HS-27A (cell line): ENCODE results near the gene FAM90A26.
"Not testable (repeated sequence)": the region's sequence is repeated elsewhere in the genome, so short reads cannot be mapped to it uniquely, and the experiment has no call there.

ENCODE experiments used
- DNase-seq: peaks from one replicate; pipeline ENCODE4 v3.0.0-alpha.2; 2012; ENCODE audit warnings: low read depth, missing footprints

Gene FAM90A26

GRCh38 chr4:9169791-9170459 lies at the start of gene FAM90A26:
Gene FAM90A26, plus strand, starts transcription at chr4:9170409. Its CDS starts 2,764 bp downstream, at chr4:9173173.
- DNase-seq, result not testable (repeated sequence)

DNA sequence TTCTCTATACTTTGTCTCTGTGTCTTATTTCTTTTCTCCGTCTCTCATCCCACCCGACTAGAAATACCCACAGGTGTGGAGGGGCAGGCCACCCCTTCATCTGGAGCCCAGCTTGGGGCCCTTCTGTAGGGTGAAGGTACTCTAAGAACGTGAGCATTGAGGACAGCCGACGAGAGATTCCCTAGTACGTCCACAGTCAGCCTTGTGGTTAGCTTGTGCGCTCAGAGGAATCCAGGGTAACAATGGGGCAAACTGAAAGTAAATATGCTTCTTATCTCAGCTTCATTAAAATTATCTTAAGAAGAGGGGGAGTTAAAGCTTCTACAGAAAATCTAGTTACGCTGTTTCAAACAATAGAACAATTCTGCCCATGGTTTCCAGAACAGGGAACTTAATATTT lies 47.5 kb upstream of the FAM90A26 start:
- not testable (repeated sequence) for DNase-seq

DNA sequence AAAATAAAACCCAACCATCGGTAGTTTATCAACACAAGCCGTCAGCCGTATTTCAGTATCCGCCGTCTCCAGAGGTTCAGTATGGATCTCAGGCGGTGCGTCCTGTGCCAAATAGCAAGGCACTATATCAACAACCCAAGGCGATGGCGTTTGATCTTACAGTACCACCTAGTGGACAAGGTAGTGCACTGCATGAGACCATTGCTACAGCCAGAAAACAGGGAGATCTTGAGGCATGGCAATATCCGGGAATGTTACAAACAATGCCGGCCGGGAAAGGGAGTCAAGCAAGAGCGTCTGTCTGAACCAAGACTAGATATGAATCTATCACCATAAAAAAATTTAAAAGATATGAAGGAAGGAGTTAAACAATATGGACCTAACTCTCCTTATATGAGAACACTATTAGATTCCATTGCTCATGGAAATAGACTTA lies 46.6 kb upstream of the FAM90A26 start:
- DNase-seq, result not testable (repeated sequence)

GRCh38 chr4:9125601-9126161 lies 44.5 kb upstream of the FAM90A26 start:
- not testable (repeated sequence) for DNase-seq

GRCh38 chr4:9131420-9131819 lies 38.8 kb upstream of the FAM90A26 start:
- DNase-seq, result not testable (repeated sequence)

- DNase-seq, result not testable (repeated sequence)
These were observed 37.4 kb upstream of the FAM90A26 start for GRCh38 chr4:9132849-9133248.

DNA sequence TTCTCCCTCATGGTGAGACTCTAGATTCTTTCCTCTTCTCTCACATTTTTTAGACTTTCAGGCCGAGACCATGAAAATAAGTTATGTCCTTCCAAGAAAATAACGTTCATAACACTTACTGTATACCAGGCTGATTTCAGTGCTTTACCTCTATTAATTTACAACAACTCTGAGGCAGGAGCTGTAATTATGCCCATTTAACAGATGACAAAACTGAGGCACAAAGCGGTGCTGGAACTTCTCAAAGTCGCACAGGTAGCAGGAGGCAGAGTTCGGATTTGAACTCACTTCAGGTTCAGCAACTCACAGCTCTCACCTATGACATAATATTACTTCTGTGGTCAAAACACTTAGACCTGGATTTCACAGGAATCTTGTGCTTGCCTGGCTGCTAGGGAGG lies 36.2 kb upstream of the FAM90A26 start:
- not testable (repeated sequence) for DNase-seq

DNA sequence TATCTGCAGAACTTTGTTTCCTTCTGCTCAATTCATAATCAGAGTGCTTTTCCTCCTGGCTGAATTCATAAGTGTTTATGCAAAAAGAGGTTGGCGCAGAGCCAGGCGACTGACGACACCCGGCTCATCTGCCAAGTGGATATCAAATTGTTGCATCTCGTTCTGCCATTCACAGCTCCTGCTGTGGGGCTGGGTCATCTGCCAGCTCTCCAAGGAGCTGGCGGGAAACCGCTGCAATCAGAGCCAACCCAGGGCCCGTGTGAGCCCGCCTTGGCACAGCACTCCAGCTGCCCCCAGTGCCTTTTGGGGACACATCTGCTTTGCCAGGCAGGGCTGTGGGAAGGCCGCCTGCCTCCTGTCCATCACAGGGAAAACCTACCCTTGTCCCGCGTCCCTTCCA lies 35.7 kb upstream of the FAM90A26 start:
- DNase-seq, result not testable (repeated sequence)

- DNase-seq, result not testable (repeated sequence)
These were observed 29.2 kb upstream of the FAM90A26 start for GRCh38 chr4:9141050-9141449.

GRCh38 chr4:9142786-9143185 lies 27.4 kb upstream of the FAM90A26 start:
- not testable (repeated sequence) for DNase-seq

- no peak for DNase-seq
These were observed 26.7 kb upstream of the FAM90A26 start for GRCh38 chr4:9143421-9144080.

GRCh38 chr4:9146967-9147366 lies 23.2 kb upstream of the FAM90A26 start:
- no peak for DNase-seq

GRCh38 chr4:9147368-9147767 lies 22.8 kb upstream of the FAM90A26 start:
- DNase-seq, result not testable (repeated sequence)

- DNase-seq, result not testable (repeated sequence)
These were observed 21.4 kb upstream of the FAM90A26 start for GRCh38 chr4:9148611-9149409.

GRCh38 chr4:9151809-9152179 lies 18.4 kb upstream of the FAM90A26 start:
- not testable (repeated sequence) for DNase-seq

GRCh38 chr4:9152180-9153007 lies 17.8 kb upstream of the FAM90A26 start:
- not testable (repeated sequence) for DNase-seq

DNA sequence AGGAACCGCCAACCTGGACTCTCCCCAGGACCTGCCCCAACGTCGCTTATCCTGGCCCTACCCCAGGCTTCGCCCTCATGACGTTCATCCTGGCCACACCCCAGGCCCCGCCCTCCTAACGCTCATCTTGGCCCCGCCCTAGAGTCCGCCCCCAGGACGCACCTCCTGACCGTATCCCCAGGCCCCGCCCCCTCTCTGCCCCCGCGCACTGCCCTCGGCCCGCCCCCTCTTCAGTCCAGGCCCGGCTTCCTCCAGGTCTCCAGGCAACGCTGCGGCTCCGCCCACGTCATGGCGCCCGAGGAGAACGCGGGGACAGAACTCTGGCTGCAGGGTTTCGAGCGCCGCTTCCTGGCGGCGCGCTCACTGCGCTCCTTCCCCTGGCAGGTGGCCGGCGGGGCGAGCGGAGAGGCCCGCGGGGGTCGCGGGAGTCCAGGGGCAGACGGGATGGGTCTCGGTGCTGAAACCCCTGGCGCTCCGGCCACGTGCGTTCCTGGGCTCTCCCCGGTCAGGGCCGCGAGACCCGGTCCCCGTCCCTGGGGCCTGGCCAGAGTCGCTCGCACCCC lies 17.1 kb upstream of the FAM90A26 start:
- not testable (repeated sequence) for DNase-seq

GRCh38 chr4:9153571-9154157 lies 16.5 kb upstream of the FAM90A26 start:
- DNase-seq, result not testable (repeated sequence)

GRCh38 chr4:9155101-9155886 lies 14.9 kb upstream of the FAM90A26 start:
- DNase-seq, result not testable (repeated sequence)

- DNase-seq, result not testable (repeated sequence)
These were observed 11.8 kb upstream of the FAM90A26 start for GRCh38 chr4:9158392-9158791.
